ENCODE results near the gene TTPAL.
A peak's percentile ranks its signal among the peaks of the same experiment; 100 is the strongest.

The TTPAL gene

GRCh38 chr20:44432618-44433577 lies 42.8 kb upstream of the TTPAL start:
- Mint-ChIP-seq H3K9me3 (no peaks in the 10 kb centered on the region), H3K27me3 (peaks cover 20 to 63% of the 10 kb centered on the region in 2 donors), H3K4me3 (no peak overlapping the region), H3K36me3 (ENCODE audit: insufficient read depth) (peaks cover 8% of the 10 kb centered on the region), H3K27ac (no peak overlapping the region), H3K4me1 (ENCODE audit: low read depth in 2 of 2) (no peaks in the 10 kb centered on the region)
- ATAC-seq (replicated peaks) (no peak), DNase-seq (no peak)

DNA sequence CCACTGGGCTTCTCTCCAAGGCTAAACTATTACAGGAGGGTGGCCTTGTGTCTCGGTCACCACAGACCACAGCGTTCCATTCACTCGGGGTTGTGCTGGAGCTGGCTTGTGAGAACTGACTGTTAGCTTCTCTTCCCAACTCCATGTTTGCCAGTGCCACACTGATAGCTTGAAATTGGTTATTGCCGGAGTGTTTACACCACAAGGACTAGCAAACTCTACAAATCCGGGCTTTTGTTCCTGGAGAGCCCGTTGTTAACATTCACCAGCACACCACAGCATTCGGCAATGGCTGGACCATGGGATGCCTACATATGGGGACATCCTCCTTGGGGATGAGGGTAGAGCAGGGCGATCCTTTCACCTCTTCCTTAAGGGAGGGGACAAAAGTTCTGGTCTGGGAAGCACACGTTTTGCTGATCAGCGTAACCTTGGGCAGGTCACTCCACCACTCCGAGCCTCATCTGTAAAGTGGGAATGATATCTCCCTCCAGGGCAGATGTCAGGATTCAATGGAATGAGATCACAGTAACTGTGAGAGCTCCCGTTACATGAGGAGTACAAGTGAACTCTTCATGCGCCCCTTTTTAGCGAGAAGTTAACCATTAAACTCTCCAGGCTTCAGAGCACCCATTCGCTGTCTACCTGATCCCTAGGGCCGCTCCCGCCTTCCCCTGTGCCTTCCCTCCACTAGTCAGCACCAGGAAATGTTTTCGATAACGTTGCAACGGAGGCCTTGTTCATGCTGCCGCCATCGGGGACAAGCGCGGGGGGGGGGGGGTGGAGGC lies 41.7 kb upstream of the TTPAL start:
- peaks cover 8% of the 10 kb centered on the region for H3K36me3 Mint-ChIP-seq (ENCODE audit: insufficient read depth)
- DNase-seq (no peak), ATAC-seq (replicated peaks) (no peak)
- H3K27me3 Mint-ChIP-seq = peaks cover 20 to 59% of the 10 kb centered on the region in 2 donors
- H3K4me1 Mint-ChIP-seq (ENCODE audit: low read depth in 2 of 2) = no peaks in the 10 kb centered on the region
- H3K4me3 Mint-ChIP-seq = no peak overlapping the region
- no peak overlapping the region for H3K27ac Mint-ChIP-seq
- no peaks in the 10 kb centered on the region for H3K9me3 Mint-ChIP-seq

GRCh38 chr20:44435630-44436335 lies 39.9 kb upstream of the TTPAL start:
- no peak overlapping the region for H3K4me3 Mint-ChIP-seq
- H3K4me1 Mint-ChIP-seq (ENCODE audit: low read depth in 2 of 2) = no peaks in the 10 kb centered on the region
- peaks cover 23 to 65% of the 10 kb centered on the region in 2 donors for H3K27me3 Mint-ChIP-seq
- DNase-seq (no peak), ATAC-seq (replicated peaks) (no peak)
- no peak overlapping the region for H3K27ac Mint-ChIP-seq
- no peaks in the 10 kb centered on the region for H3K9me3 Mint-ChIP-seq
- peaks cover 8% of the 10 kb centered on the region for H3K36me3 Mint-ChIP-seq (ENCODE audit: insufficient read depth)

- DNase-seq (no peak), ATAC-seq (replicated peaks) (no peak)
- H3K27ac Mint-ChIP-seq = no peak overlapping the region
- H3K4me3 Mint-ChIP-seq = no peak overlapping the region
- no peaks in the 10 kb centered on the region for H3K4me1 Mint-ChIP-seq (ENCODE audit: low read depth in 2 of 2)
- peaks cover 25 to 67% of the 10 kb centered on the region in 2 donors for H3K27me3 Mint-ChIP-seq
- peaks cover 8% of the 10 kb centered on the region for H3K36me3 Mint-ChIP-seq (ENCODE audit: insufficient read depth)
- H3K9me3 Mint-ChIP-seq = no peaks in the 10 kb centered on the region
Observed at GRCh38 chr20:44436393-44436792, 39.3 kb upstream of the TTPAL start.

- DNase-seq (no peak), ATAC-seq (replicated peaks) (no peak)
- Mint-ChIP-seq H3K27me3 (peaks cover 33 to 64% of the 10 kb centered on the region in 2 donors), H3K4me3 (no peak overlapping the region), H3K9me3 (no peaks in the 10 kb centered on the region), H3K4me1 (ENCODE audit: low read depth in 2 of 2) (no peaks in the 10 kb centered on the region), H3K27ac (no peak overlapping the region), H3K36me3 (ENCODE audit: insufficient read depth) (peaks cover 3% of the 10 kb centered on the region)
Observed at GRCh38 chr20:44437497-44437896, 38.2 kb upstream of the TTPAL start.

- Mint-ChIP-seq H3K36me3 (ENCODE audit: insufficient read depth) (no peaks in the 10 kb centered on the region), H3K4me1 (ENCODE audit: low read depth in 2 of 2) (no peaks in the 10 kb centered on the region), H3K27ac (no peak overlapping the region), H3K4me3 (no peak overlapping the region), H3K9me3 (no peaks in the 10 kb centered on the region), H3K27me3 (peaks cover 29 to 60% of the 10 kb centered on the region in 2 donors)
- ATAC-seq (replicated peaks) (no peak), DNase-seq (no peak)
Observed at GRCh38 chr20:44438782-44439181, 36.9 kb upstream of the TTPAL start.

DNA sequence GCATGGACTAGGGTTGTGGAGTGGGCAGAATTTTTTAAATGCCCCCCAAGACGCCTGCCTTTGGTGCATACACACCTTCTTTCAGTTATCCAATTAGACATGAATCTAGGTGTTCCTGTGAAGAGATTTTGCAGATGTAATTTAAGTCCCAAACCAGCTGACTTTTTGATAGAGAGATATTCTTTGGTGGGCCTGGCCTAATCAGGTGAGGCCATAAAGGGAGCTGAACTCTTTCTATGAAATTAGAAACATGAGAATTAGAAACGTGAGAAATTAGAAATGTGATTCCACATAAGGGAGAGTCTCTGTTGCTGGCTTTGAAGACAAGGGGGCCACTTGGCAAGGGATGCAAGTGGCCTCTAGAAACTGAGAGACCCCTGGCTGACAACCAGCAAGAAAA lies 36.4 kb upstream of the TTPAL start:
- H3K9me3 Mint-ChIP-seq = no peaks in the 10 kb centered on the region
- H3K27ac Mint-ChIP-seq = no peak overlapping the region
- DNase-seq = no peak
- no peaks in the 10 kb centered on the region for H3K4me1 Mint-ChIP-seq (ENCODE audit: low read depth in 2 of 2)
- H3K4me3 Mint-ChIP-seq = no peak overlapping the region
- H3K36me3 Mint-ChIP-seq (ENCODE audit: insufficient read depth) = no peaks in the 10 kb centered on the region
- peaks cover 29 to 55% of the 10 kb centered on the region in 2 donors for H3K27me3 Mint-ChIP-seq
- ATAC-seq (replicated peaks) = no peak

DNA sequence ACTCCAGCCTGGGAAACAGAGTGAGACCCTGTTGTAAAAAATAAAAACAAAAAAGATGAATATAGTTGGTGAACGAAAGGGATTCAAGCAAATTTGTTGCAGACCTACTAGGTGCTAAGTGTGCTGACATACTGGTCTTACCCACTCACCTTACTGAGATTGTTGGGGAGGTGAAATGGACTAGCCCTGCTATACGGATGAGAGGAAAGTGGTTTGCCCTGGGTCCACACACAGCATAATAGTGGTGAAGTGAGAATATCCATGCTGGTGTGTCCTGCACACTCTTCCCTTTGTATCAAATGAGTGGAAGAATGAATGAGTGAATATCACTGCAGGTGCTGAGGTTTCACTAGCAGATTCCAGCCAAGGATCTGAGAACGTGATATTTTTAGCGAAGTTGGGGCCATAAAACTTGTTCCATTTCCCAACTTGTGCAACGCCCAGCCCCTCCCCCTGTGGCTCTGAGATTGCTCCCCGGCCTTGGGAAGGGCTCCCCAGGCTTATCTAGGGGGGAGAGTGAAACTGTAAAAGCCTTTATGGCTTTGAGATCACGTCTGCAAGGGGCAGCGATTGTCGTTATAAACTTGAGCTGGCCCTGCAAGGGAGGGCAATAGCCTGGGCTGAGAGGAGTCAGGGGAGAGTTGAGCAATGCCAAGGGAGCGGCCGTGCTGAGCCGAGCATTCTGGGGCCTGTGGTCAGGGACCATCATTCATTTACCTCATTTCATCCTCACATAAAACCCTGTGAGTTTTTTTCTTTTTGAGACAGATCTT lies 33.2 kb upstream of the TTPAL start:
- Mint-ChIP-seq H3K27me3 (peaks cover 29 to 60% of the 10 kb centered on the region in 2 donors), H3K4me3 (no peak overlapping the region), H3K9me3 (no peaks in the 10 kb centered on the region), H3K36me3 (ENCODE audit: insufficient read depth) (no peaks in the 10 kb centered on the region), H3K27ac (no peak overlapping the region), H3K4me1 (ENCODE audit: low read depth in 2 of 2) (peaks cover 0 to 2% of the 10 kb centered on the region in 2 donors)
- ATAC-seq (replicated peaks) = no peak
- no peak for DNase-seq

- H3K4me1 Mint-ChIP-seq (ENCODE audit: low read depth in 2 of 2) = peaks cover 0 to 2% of the 10 kb centered on the region in 2 donors
- DNase-seq (no peak), ATAC-seq (replicated peaks) (no peak)
- no peaks in the 10 kb centered on the region for H3K9me3 Mint-ChIP-seq
- no peaks in the 10 kb centered on the region for H3K36me3 Mint-ChIP-seq (ENCODE audit: insufficient read depth)
- peaks cover 16 to 67% of the 10 kb centered on the region in 2 donors for H3K27me3 Mint-ChIP-seq
- H3K4me3 Mint-ChIP-seq = no peak overlapping the region
- no peak overlapping the region for H3K27ac Mint-ChIP-seq
Observed at GRCh38 chr20:44445742-44446710, 29.6 kb upstream of the TTPAL start.

GRCh38 chr20:44447827-44448419 lies 27.8 kb upstream of the TTPAL start:
- no peak overlapping the region for H3K4me3 Mint-ChIP-seq
- no peaks in the 10 kb centered on the region for H3K9me3 Mint-ChIP-seq
- no peak for ATAC-seq (replicated peaks)
- H3K27ac Mint-ChIP-seq = no peak overlapping the region
- H3K27me3 Mint-ChIP-seq = peaks cover 0 to 53% of the 10 kb centered on the region in 2 donors
- peaks cover 0 to 2% of the 10 kb centered on the region in 2 donors for H3K4me1 Mint-ChIP-seq (ENCODE audit: low read depth in 2 of 2)
- DNase-seq = no peak
- no peaks in the 10 kb centered on the region for H3K36me3 Mint-ChIP-seq (ENCODE audit: insufficient read depth)

- Mint-ChIP-seq H3K9me3 (no peaks in the 10 kb centered on the region), H3K27ac (no peak overlapping the region), H3K4me1 (ENCODE audit: low read depth in 2 of 2) (peaks cover 0 to 2% of the 10 kb centered on the region in 2 donors), H3K36me3 (ENCODE audit: insufficient read depth) (no peaks in the 10 kb centered on the region), H3K27me3 (peaks cover 0 to 51% of the 10 kb centered on the region in 2 donors), H3K4me3 (no peak overlapping the region)
- ATAC-seq (replicated peaks) (no peak), DNase-seq (peak in 2 of 3 experiments; percentile 2 to 6)
Observed at GRCh38 chr20:44448753-44449546, 26.7 kb upstream of the TTPAL start.

Measured in effector memory CD8-positive, alpha-beta T cell (primary cell).